B cell (primary cell): Measurements from ENCODE around the gene ZNF622. TPM values are rescaled to one million over a fixed set of nuclear protein-coding genes. Genes with fewer than 3 reads are reported as not detected.

Experiments
- ATAC-seq: fragments of 200-7000 bp; cut with Tn5 transposase; one replicate; pipeline ENCODE4 v1.10.0; 2021; ENCODE audit warnings: low read depth, mild to moderate bottlenecking, moderate number of reproducible peaks, moderate library complexity
- CTCF ChIA-PET: fragments of 350-600 bp; sonication (Branson Sonifier 250); formaldehyde crosslinking; loops from one replicate; lab custom pipeline; 2021; ENCODE audit warnings: antibody characterized with exemption, inconsistent platforms; lab: Charles Lee
- POLR2A ChIA-PET: fragments of 350-600 bp; sonication (Branson Sonifier 250); formaldehyde crosslinking; loops from one replicate; lab custom pipeline; 2021; ENCODE audit warnings: antibody characterized with exemption; lab: Charles Lee
- DNase-seq: peaks from one replicate; pipeline ENCODE4 v3.0.0; 2013
- H2AFZ ChIP-seq: 2 replicates; pipeline ENCODE4 v1.6.1; 2012; ENCODE audit warnings: mild to moderate bottlenecking, low read depth, low read length; ENCODE audit not compliant: insufficient read depth, poor library complexity, severe bottlenecking
- H3K27ac ChIP-seq, 2 donors: 1 replicate in 1 of 2; 2 replicates in 1 of 2; pipeline ENCODE4 v1.5.1; 2012 to 2013; ENCODE audit warnings: low read length in 2 of 2, mild to moderate bottlenecking in 2 of 2, moderate library complexity in 1 of 2
- H3K27me3 ChIP-seq, 4 experiments: fragments of 200-600 bp in 1 of 4; sonication (generic) in 1 of 4; replicated peaks in 1 of 4; 1 replicate in 2 of 4; 2 replicates in 2 of 4; pipeline versions ENCODE4 v1.6.1 to v1.7.0; 2013 to 2016; ENCODE audit warnings: low read length in 3 of 4, mild to moderate bottlenecking in 2 of 4, mixed read lengths in 1 of 4, moderate library complexity in 1 of 4; ENCODE audit not compliant: insufficient read depth in 4 of 4, control insufficient read depth in 3 of 4; ENCODE audit errors: control extremely low read depth in 1 of 4
- H3K36me3 ChIP-seq, 2 experiments: replicated peaks in 1 of 2; 1 replicate in 1 of 2; 2 replicates in 1 of 2; pipeline versions ENCODE4 v1.6.1 to v1.7.1; 2013; ENCODE audit warnings: low read length in 1 of 2; ENCODE audit not compliant: insufficient read depth in 2 of 2, control insufficient read depth in 1 of 2; ENCODE audit errors: control extremely low read depth in 1 of 2, extremely low read depth in 1 of 2
- H3K4me1 ChIP-seq, 2 donors: fragments of 200-600 bp in 1 of 2; sonication (generic) in 1 of 2; 1 replicate in 1 of 2; 2 replicates in 1 of 2; pipeline versions ENCODE4 v1.5.1 to v1.6.1; 2013 to 2017; ENCODE audit warnings: low read length in 2 of 2; ENCODE audit not compliant: control insufficient read depth in 2 of 2, insufficient read depth in 2 of 2
- H3K4me2 ChIP-seq: replicated peaks from 2 replicates; pipeline ENCODE3; 2012; ENCODE audit warnings: mild to moderate bottlenecking, low read depth, low read length; ENCODE audit not compliant: poor library complexity, severe bottlenecking
- H3K4me3 ChIP-seq, 5 experiments: fragments of 200-600 bp in 1 of 5; sonication (generic) in 1 of 5; 1 replicate in 3 of 5; 2 replicates in 2 of 5; pipeline versions ENCODE4 v1.5.1 to v1.7.0; 2011 to 2016; ENCODE audit warnings: low read length in 4 of 5, mild to moderate bottlenecking in 4 of 5, low read depth in 2 of 5, control low read depth in 1 of 5, moderate library complexity in 1 of 5; ENCODE audit not compliant: insufficient read depth in 1 of 5; ENCODE audit errors: control extremely low read depth in 1 of 5, extremely low read depth in 1 of 5
- H3K79me2 ChIP-seq: fragments of 200-600 bp; sonication (generic); one replicate; pipeline ENCODE4 v1.6.0; 2016; ENCODE audit warnings: low read length; ENCODE audit not compliant: control insufficient read depth, insufficient read depth
- H3K9ac ChIP-seq: fragments of 200-600 bp; sonication (generic); 2 replicates; pipeline ENCODE4 v1.6.1; 2017; ENCODE audit warnings: mild to moderate bottlenecking, low read length, moderate library complexity
- H3K9me3 ChIP-seq, 3 donors: one replicate each; pipeline versions ENCODE4 v1.6.1 to v1.7.1; 2013; ENCODE audit warnings: low read length in 2 of 3; ENCODE audit not compliant: control insufficient read depth in 2 of 3, insufficient read depth in 1 of 3; ENCODE audit errors: control extremely low read depth in 1 of 3
- H4K20me1 ChIP-seq: 2 replicates; pipeline ENCODE4 v1.6.0; 2012; ENCODE audit warnings: mild to moderate bottlenecking, low read length; ENCODE audit not compliant: insufficient read depth, control insufficient read depth, poor library complexity, severe bottlenecking
- H3K27ac Mint-ChIP-seq: one replicate; pipeline ENCODE4 v1.8.0; 2021; ENCODE audit warnings: mixed read lengths
- H3K27me3 Mint-ChIP-seq: one replicate; pipeline ENCODE4 v1.8.0; 2021; ENCODE audit warnings: mixed read lengths
- H3K4me1 Mint-ChIP-seq: one replicate; pipeline ENCODE4 v1.8.0; 2021; ENCODE audit warnings: mixed read lengths
- H3K4me3 Mint-ChIP-seq: one replicate; pipeline ENCODE4 v1.8.0; 2021; ENCODE audit warnings: mixed read lengths
- H3K9me3 Mint-ChIP-seq: one replicate; pipeline ENCODE4 v1.8.0; 2022; ENCODE audit warnings: mixed read lengths; ENCODE audit not compliant: insufficient read depth
- CTCF ChIP-seq: fragments of 200-600 bp; IDR thresholded peaks from one replicate; pipeline ENCODE4 v1.8.0; 2022; ENCODE audit warnings: antibody characterized with exemption, mild to moderate bottlenecking
- EZH2 ChIP-seq: IDR thresholded peaks from 2 replicates; pipeline ENCODE4 v1.6.1; 2012; ENCODE audit warnings: borderline replicate concordance, low read depth, mild to moderate bottlenecking, moderate library complexity, low read length; ENCODE audit not compliant: insufficient read depth, poor library complexity, severe bottlenecking
- WGBS: methylation state at CpG from one replicate; pipeline ENCODE4 v1.1.5; 2013; ENCODE audit warnings: missing lambda C conversion rate; ENCODE audit not compliant: insufficient coverage; 5-methylcytosine and 5-hydroxymethylcytosine counted together
- intact Hi-C: fragments of 100-400 bp; cut with micrococcal nuclease; formaldehyde crosslinking; loops from one replicate; pipeline ENCODE4 v1.10.0; 2022
- polyA plus RNA-seq: library from polyadenylated mRNA; depleted of rRNA; stranded (reverse); fragments of >200 nt; gene quantifications from 2 replicates; pipeline ENCODE4 v1.2.3, GENCODE V29; 2012
- total RNA-seq, 2 donors: library from RNA; stranded (reverse); fragments of 120-200 nt in 1 of 2; gene quantifications; 1 replicate in 1 of 2; 2 replicates in 1 of 2; pipeline versions ENCODE4 v1.2.3 to v1.2.4, GENCODE V29; 2013 to 2022

The ZNF622 gene
- total and polyA plus RNA-seq, 2 donors (not counting 1 experiment from before 2014, with no cell fraction given) = 7.5 to 37.1 TPM

GRCh38 chr5:16411235-16411634, 54.4 kb downstream of the ZNF622 start:
- Histone ChIP-seq H4K20me1 (no peaks in the 10 kb centered on the region), H2AFZ (no peak overlapping the region), H3K4me1 (no peaks in the 10 kb centered on the region), H3K36me3 (no peaks in the 10 kb centered on the region), H3K27ac (no peak overlapping the region), H3K27me3 (peaks cover 0 to 5% (median 0%) of the 10 kb centered on the region in 4 experiments), H3K79me2 (no peaks in the 10 kb centered on the region), H3K4me2 (no peak overlapping the region), H3K9me3 (no peaks in the 10 kb centered on the region), H3K9ac (no peak overlapping the region), H3K4me3 (no peak overlapping the region)
- CTCF ChIA-PET = no interaction called here
- Mint-ChIP-seq H3K4me3 (no peak overlapping the region), H3K27me3 (peaks cover 10% of the 10 kb centered on the region), H3K4me1 (no peaks in the 10 kb centered on the region), H3K9me3 (no peaks in the 10 kb centered on the region), H3K27ac (no peak overlapping the region)
- DNase-seq (no peak), ATAC-seq (no peak)
- intact Hi-C loops = no loop called here
- WGBS = 97% methylated on average over 5 of the region's 9 CpGs
- no peak for TF ChIP-seq CTCF
- TF ChIP-seq EZH2 = no peak
- POLR2A ChIA-PET = no interaction called here

GRCh38 chr5:16410338-16410737, 55.3 kb downstream of the ZNF622 start:
- no peaks in the 10 kb centered on the region for H3K79me2 ChIP-seq
- no peak overlapping the region for H3K4me3 ChIP-seq
- H3K4me2 ChIP-seq = no peak overlapping the region
- H2AFZ ChIP-seq = no peak overlapping the region
- Mint-ChIP-seq H3K9me3 (no peaks in the 10 kb centered on the region), H3K27ac (no peak overlapping the region), H3K27me3 (peaks cover 10% of the 10 kb centered on the region), H3K4me3 (no peak overlapping the region), H3K4me1 (no peaks in the 10 kb centered on the region)
- CTCF ChIA-PET = no interaction called here
- POLR2A ChIA-PET = no interaction called here
- no peaks in the 10 kb centered on the region for H3K9me3 ChIP-seq
- no peaks in the 10 kb centered on the region for H3K36me3 ChIP-seq
- no peak for ATAC-seq
- intact Hi-C loops = no loop called here
- no peak for TF ChIP-seq CTCF
- no peak for TF ChIP-seq EZH2
- no peak for DNase-seq
- WGBS = 90% methylated on average over 2 of the region's 2 CpGs
- H3K27me3 ChIP-seq = peaks cover 0 to 5% (median 0%) of the 10 kb centered on the region in 4 experiments
- H3K27ac ChIP-seq = no peak overlapping the region
- no peaks in the 10 kb centered on the region for H3K4me1 ChIP-seq
- H3K9ac ChIP-seq = no peak overlapping the region
- H4K20me1 ChIP-seq = no peaks in the 10 kb centered on the region
